HL-60 (cell line): ENCODE measurements around the gene MAB21L4.

Experiments used
- GABPA ChIP-seq: IDR thresholded peaks from 2 replicates; pipeline ENCODE4 v1.6.1; 2012; ENCODE audit warnings: low read depth
- TF ChIP-seq, protein P1 (sequence below): IDR thresholded peaks from one replicate; pipeline ENCODE4 v1.5.1; 2011; ENCODE audit warnings: low read length, control low read depth, inconsistent platforms; ENCODE audit not compliant: insufficient read depth

DNA sequence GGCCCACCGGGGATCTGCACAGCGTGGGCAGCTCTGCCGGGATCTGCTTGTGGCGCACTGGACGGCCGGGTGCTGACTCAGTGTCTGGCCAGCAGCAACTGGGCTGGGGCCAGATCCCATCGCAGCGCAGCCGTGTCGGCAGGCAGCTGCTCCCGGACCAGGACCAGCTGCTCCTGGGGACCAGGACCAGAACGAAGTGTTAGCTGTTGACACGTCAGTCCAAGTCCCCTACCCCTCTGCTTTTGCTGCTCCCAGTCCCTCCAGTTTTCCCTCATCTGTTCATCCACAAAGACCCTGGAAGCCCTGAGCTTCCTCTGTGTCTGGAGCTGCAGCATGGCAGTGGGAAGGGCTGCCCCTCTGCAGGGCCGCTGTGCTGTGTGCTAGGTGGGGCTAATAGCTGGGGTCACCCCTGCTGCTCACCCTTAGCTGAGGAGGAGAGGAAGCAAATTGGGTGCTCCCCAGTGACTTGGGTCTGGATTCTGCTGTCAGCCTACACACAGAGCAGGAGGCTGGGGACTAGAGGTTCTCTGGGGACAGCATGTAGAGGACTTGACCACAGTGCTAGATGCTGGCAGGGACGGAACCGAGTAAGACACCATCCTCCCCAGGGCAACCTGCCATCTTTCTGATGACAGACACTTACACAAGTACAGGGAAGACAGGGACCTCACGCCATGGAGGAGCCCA is 59.0 kb downstream of the MAB21L4 start:
- TF ChIP-seq GABPA = no peak
- TF ChIP-seq, protein P1, sequence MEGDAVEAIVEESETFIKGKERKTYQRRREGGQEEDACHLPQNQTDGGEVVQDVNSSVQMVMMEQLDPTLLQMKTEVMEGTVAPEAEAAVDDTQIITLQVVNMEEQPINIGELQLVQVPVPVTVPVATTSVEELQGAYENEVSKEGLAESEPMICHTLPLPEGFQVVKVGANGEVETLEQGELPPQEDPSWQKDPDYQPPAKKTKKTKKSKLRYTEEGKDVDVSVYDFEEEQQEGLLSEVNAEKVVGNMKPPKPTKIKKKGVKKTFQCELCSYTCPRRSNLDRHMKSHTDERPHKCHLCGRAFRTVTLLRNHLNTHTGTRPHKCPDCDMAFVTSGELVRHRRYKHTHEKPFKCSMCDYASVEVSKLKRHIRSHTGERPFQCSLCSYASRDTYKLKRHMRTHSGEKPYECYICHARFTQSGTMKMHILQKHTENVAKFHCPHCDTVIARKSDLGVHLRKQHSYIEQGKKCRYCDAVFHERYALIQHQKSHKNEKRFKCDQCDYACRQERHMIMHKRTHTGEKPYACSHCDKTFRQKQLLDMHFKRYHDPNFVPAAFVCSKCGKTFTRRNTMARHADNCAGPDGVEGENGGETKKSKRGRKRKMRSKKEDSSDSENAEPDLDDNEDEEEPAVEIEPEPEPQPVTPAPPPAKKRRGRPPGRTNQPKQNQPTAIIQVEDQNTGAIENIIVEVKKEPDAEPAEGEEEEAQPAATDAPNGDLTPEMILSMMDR = no peak
